HG03175 (cell line): ENCODE data around the gene TCIRG1.

Experiments used
- ATAC-seq: cut with Tn5 transposase; IDR thresholded peaks from one replicate; pipeline ENCODE4 v1.9.1; 2021; ENCODE audit warnings: mild to moderate bottlenecking, moderate library complexity; ENCODE audit not compliant: unreplicated experiment

The TCIRG1 gene

DNA sequence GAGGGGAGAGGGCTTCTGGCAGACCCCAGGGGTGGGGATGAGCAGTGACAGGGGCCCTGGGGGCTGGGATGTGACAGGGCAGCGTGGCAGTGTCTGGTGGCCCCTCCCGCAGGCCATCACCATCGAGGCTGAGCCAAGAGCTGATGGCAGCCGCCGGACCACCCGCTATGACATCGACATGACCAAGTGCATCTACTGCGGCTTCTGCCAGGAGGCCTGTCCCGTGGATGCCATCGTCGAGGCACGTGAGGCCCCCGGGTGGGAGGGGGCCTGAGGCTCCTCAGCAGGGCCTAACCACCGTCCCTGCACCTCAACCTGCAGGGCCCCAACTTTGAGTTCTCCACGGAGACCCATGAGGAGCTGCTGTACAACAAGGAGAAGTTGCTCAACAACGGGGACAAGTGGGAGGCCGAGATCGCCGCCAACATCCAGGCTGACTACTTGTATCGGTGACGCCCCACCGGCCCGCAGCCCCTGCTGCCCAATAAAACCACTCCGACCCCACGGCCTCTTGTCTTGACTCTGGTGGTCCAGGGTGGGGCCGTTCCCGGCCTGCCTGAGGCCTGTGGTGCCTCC is 2.6 kb upstream of the TCIRG1 start:
- ATAC-seq: no peak

DNA sequence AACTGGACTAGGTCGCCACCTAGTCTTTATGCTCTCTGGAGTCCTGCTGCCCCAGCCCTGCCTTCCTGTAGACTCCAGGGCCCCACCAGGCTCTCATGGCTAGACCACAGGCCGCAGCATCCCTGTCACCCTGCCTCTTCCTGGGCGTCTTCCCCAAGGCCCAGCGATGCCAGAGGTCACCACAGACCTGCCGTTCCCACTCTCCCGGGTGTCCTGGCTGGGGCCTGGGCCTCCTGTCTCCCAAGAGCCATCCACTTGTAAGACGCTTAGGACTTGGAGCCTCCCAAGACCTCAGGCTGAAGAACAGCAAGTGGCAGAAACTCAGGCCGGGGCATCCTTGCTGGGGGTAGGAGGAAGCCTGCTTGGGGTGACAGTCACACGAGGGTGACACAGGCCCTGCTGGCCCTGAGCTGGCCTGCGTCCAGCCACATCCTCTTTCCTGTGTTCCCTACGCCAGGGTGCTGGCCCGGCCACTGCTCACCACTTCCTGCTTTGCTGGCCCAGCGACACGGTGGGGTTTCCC is 2.0 kb upstream of the TCIRG1 start:
- no peak for ATAC-seq

- no peak for ATAC-seq
Observed at GRCh38 chr11:68037411-68038225, 1.2 kb upstream of the TCIRG1 start.

DNA sequence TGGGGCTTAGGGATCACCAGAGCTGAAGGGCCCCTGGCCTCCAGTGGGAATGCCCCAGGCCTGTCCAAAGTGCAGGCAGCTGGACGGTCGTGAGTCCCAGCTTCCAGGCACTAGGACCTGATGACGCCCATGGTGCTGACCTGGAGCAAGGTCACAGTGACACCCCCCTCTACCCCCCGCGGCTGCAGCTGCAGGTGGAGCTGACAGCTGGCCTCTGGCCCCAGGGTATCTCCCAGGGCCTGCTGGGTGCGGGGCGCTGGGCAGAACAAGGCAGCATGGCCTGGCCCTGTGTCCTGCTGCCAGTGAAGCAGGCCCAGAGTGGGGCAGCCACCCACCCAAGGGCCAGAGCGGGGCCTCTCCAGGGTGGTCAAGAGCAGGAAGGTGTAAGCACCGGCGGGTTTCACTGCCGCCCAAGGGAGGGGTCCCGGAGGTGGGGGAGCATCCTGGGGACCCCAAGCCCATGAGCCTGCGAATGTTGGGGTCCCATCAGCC is 553 bp upstream of the TCIRG1 start:
- ATAC-seq: no peak

- peak; percentile 7 for ATAC-seq
Observed at GRCh38 chr11:68039526-68040086, 781 bp downstream of the TCIRG1 start.

DNA sequence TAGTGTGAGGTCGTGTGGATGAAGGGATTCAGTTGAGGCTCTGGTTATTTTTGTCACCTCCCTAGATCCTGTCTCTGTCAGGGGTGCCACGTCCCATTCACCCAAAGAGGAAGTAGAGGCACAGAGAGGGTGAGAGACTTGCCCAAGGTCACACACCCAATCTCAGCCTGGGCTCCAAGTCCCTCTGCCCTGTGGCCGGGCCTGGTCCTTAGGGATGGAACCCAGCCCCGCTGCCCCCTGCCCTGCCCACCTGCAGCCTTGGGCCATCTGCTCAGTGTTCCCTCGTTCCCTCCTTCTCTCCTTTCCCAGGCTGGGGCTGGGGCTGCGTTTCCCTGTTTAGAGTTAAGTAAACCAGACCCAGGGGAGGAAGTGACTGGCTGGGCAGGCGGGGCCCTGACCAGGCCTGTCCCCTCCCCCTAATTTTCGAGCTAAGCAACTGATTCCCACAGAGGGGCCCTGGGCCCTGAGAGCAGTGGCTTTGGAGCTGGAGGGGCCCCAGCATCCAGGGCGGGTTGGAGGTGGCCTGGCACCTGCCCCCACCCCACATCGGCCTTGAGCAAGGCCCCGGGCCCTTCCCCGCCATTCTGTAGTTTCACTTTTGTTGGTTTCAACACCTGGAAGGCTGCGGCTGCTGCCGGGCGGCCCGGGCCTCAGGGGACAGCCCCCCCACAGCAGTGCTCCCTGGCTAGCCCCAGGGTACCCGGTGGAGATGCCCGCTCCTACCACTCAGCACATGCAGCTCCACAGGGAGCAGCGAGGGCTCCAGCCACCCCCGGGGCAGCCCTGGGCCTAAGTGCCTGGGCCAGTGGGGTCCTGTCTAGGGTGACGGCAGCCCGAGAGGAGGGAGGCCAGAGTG is 1.5 kb downstream of the TCIRG1 start:
- ATAC-seq: peak; percentile 41

- no peak for ATAC-seq
Observed at GRCh38 chr11:68040957-68041591, 2.2 kb downstream of the TCIRG1 start.

GRCh38 chr11:68041617-68042218 is 2.9 kb downstream of the TCIRG1 start:
- no peak for ATAC-seq

- ATAC-seq: no peak
Observed at GRCh38 chr11:68042219-68043028, 3.6 kb downstream of the TCIRG1 start.

DNA sequence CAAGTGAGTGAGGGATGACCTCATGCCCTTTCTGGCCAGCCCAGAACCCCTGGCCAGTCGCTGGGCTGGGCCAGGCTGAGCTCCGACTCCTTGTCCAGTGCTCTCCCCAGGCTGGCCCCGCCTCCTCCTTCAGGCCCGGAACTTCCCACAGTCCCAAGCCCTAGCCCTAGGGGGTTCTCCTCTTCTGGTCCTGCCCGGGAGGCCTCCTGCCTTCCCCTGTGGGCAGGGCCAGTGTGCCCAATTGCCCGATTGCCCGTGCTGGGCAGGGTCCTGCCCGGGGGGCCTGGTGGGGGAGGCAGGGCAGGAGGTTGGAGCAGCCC is 4.2 kb downstream of the TCIRG1 start:
- no peak for ATAC-seq

DNA sequence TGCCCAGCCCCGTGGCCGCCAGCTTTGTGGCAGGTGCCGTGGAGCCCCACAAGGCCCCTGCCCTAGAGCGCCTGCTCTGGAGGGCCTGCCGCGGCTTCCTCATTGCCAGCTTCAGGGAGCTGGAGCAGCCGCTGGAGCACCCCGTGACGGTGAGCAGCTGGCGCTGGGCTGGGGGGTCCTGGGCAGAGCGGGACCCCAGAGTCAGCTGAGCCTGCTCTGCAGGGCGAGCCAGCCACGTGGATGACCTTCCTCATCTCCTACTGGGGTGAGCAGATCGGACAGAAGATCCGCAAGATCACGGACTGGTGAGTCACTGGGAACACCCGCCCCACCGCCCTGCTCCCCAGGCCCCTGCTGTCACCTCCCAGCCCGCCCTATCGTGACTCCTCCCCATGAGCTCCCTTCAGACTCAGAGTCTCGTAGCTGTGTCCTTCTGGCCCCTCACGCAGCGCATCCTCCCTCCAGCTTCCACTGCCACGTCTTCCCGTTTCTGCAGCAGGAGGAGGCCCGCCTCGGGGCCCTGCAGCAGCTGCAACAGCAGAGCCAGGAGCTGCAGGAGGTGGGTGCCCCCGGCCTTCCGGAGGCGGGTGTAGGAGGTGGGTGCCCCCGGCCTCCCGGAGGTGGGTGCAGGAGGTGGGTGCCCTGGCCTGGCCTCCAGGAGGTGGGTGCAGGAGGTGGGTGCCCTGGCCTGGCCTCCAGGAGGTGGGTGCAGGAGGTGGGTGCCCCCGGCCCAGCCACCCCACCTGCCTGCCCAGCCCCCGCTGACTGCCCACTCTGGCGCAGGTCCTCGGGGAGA is 4.7 kb downstream of the TCIRG1 start:
- ATAC-seq: no peak

- no peak for ATAC-seq
Observed at GRCh38 chr11:68044145-68044813, 5.5 kb downstream of the TCIRG1 start.

GRCh38 chr11:68044898-68045351 is 6.1 kb downstream of the TCIRG1 start:
- no peak for ATAC-seq

- ATAC-seq: no peak
Observed at GRCh38 chr11:68047437-68048290, 8.8 kb downstream of the TCIRG1 start.

- no peak for ATAC-seq
Observed at GRCh38 chr11:68048681-68049508, 10.1 kb downstream of the TCIRG1 start.
